Left lobe of liver (tissue), 2 donors: Measurements from ENCODE around the gene SLC22A7. TPM values are rescaled to one million over a fixed set of nuclear protein-coding genes. Genes with fewer than 3 reads are reported as not detected.

Source experiments
- ATAC-seq: fragments of 200-7000 bp; cut with Tn5 transposase; one replicate; pipeline ENCODE4 v1.9.1; 2020; ENCODE audit warnings: mild to moderate bottlenecking, moderate library complexity
- DNase-seq: peaks from one replicate; pipeline ENCODE4 v3.0.0-alpha.2; 2020; ENCODE audit warnings: low spot score
- total RNA-seq: library from RNA; stranded (reverse); gene quantifications from one replicate; pipeline ENCODE4 v1.2.1, GENCODE V29; 2021
- donor health status: DM: no; HTN: no; CAD: no; lungs with moderate emphysema.
- donor health status: DM: no; HTN: yes; CAD: no.

The SLC22A7 gene
- total RNA-seq, 1 donor from 2014 or later = 269 TPM

DNA sequence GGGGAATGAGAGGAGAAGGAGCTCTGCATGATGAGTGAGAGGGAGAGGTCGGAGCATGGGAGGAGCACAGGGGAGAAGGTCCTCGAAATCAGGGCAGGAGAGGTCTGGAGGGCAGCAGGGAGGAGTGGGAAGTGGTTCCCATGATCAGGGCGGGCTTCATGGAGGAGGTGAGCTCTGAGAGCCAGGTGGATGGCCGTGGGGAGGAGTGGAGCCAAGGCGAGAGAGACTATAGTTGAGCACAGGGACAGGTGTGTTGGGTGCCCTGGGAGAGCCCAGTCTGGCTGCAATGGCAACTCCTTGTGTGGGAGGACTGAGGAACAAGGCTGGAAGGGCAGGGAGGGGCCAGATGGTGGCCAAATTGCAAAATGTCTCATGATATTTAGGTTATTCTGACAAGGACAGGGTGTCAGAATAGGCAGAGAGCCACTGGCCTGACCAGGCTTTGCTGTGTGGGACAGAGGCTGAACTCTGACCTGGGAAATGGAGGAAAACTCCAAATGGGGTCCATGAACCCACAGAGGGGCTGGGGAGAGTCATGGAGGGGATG is 33.4 kb upstream of the SLC22A7 start:
- DNase-seq (no peak), ATAC-seq (no peak)

DNA sequence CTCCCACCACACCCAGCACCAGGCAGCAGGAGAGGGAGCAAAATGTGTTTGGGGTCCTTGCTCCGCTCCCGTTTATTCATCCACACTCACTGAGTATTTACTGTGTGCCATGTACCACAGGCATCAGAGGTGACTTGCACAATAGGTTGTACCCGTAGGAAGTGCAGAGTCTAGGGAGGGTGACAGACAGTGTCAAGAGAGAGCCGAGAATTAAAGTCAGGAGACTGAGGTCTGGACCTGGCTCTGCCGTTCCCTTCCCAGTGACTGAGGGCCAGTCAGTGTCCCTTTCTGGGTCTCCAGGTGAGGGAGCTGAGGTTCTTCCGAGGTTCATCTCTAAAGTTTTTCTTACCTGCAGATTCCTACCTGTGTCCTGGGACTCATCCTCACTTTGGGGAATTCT is 32.5 kb upstream of the SLC22A7 start:
- ATAC-seq = peak; percentile 5
- peak; percentile 67 for DNase-seq

DNA sequence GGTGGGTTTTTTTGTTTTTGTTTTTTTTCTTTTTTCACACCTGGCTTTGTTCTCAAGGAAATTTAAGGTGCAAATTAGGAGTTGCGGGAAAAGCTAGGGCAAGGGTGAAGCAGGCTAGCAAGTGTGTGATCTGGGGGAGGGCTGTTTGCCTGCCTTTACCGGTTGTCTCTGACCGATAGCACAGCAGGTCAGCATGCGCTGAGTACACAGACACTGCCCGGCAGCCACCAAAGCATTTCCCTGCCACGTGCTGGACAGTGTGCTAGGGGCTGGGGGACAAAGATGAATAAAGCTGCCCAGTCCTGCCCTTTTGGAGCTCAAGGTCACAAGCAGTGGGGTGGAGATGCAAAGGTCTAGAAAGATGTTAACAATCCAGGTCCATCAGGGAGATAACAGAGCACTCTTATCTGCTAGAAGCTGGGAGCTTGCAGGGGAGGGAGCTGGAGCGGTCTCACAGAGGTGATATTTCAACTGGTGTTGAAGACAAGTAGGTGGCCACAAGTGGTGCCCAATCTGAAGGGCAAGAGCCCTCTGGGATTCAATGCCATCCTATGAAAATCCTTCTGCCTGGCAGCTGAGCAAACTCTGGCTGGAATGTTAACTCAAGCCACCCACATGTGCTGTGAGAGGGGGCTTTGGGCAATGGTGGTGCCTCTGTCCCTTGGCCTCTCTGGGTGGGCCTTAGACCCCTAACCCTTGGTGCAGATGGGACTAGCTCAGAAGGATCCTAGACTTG is 30.3 kb upstream of the SLC22A7 start:
- DNase-seq = peak; percentile 98
- ATAC-seq = peak; percentile 42

DNA sequence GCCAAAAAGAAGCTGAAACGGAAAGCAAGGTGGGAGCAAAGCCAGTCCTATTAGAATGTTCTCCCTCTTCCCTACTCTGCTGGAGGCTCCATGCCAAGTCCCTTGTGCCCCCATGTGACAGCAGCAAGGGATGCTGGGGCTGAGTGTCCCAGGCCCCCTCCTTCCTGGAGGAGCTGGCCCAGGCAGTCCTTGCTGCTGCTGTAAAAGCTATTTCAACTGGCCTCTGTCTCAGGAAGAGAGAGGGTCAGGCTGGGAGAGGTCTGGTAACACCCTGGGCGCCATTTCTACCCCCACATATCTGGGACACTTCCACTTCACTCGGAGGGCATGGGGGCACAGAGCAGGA is 29.7 kb upstream of the SLC22A7 start:
- DNase-seq = peak; percentile 87

DNA sequence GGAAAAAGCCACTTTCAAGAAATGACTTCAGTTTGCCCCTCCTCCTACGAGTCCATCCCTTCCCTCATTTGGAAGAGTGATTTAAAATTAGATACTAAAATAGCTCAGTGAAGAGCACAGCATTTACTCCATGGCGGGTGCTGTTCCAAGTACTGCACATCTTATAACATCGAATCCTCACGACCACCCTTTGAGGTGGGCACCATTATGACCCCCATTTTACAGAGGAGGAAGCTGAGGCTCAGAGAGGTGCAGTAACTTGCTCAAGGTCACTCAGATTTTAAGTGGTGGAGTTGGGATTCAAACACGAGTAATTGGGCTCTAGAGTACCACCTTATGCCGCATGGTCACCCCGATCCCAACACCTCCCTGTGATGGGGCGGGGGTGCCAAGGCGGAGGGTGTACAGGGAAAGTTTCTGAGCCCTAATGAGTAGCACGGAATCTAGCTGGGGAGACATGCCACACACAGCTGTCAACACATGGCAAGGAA is 29.2 kb upstream of the SLC22A7 start:
- DNase-seq (no peak), ATAC-seq (peak; percentile 0)

More for the DNA sequence above, 29.7 kb upstream of the SLC22A7 start:
- ATAC-seq = peak; percentile 21

DNA sequence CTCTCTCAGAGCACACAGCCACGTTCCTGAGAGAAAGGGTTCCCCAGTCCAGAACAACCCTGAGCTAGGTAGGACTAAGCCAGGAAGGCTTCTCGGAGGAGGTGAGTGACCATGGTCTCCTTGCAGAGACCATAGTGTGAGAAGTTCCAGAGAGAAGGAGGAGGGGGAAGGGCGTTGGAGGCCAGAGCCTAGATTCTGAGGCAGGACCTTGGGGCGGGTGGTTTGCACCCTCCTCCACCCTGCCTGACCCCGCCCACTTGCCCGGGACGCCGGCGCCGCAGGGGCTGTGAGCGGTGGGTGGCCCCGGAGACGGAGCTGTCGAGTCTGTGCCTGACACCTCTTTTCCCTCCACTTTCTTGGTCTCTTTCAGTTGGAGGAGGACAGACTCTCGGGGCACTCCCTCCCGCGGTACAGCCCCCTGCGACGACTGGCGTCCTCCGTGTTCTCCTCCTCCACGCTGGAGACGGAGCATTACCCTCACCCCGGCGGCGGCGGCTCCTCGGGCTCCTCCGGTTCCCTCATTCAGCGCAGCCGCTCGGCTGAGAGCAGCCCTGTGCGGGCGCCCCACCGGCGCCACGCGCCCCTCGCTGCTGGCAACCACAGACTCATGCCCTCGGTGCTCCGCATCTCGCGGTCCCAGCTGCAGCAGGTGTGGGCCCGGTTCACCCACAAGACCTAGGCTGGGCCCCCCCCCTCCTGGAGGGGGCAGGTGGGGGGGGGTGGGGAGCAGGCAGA is 28.6 kb upstream of the SLC22A7 start:
- peak; percentile 56 for ATAC-seq

DNA sequence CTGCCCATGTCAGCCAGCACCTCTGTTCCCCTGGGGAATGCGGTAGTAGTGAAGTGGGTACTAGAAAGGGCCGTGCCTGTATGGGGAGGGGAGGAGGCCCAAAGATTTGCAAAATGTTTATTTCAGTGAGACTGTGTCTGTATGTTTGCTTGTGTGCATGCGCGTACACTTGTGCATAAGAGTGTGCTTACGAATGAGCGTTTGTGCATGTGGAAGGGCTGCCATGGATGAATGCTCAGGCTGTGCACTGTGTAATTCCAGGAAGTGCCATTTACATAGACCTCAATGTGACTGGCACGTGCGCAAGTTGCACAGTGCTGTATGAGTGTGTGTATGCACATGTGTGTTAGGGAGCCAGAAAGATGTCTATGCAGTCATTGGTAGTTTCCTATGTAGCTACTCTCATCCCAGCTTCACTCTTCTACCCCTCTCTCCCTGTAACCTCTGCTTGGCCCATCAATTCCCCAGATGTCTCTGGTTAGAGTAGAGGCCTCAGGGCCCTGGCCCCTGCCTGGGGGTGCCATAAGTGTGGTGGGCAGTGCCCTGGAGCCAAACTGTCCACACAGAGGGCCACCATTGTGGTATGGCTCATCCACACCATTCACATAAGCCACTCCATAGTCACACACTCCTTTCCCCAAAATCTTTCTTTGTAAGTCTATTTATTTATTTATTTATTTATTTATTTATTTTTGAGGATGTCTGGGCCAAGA is 26.8 kb upstream of the SLC22A7 start:
- no peak for DNase-seq
- no peak for ATAC-seq

More for the DNA sequence above, 28.6 kb upstream of the SLC22A7 start:
- DNase-seq = peak; percentile 94

DNA sequence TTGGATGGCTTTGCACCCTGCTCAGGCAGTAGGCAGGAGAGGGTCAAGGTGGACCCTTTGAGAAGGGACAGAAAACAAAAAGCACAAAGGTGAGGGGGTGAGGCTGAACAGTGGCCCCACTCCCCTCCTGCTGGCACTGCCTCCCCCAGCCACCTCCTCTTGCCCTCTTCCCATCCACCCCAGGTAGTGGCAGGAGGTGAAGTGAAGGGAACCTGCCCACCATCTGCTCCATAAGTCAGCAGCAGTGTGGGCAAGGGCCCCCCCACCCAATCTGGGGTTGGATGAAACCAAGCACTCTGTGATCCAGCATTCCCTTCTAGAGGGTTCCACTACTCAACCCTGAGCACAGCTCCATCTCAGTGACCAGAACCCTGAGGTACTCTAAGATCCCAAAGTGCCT is 26.1 kb upstream of the SLC22A7 start:
- ATAC-seq (no peak), DNase-seq (no peak)

DNA sequence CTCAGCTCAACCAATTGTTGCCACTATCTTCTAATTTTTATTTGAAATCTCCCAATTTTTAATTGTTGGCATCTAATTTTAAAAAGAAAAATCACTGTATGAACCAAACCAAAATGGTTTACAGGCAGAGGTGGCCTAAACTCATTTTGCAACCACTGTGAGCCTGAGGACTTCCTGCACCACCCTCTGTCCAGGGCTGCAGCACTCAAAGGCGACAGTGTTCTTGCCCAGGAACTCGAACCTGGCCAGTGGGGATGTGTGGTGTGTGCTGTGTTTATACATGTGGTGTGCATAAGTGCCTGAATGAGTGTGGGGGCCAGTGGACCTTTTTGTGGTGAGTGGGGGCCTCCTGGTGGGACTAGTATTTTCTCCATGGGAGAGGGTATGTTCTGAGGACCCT is 24.4 kb upstream of the SLC22A7 start:
- DNase-seq (no peak), ATAC-seq (no peak)

DNA sequence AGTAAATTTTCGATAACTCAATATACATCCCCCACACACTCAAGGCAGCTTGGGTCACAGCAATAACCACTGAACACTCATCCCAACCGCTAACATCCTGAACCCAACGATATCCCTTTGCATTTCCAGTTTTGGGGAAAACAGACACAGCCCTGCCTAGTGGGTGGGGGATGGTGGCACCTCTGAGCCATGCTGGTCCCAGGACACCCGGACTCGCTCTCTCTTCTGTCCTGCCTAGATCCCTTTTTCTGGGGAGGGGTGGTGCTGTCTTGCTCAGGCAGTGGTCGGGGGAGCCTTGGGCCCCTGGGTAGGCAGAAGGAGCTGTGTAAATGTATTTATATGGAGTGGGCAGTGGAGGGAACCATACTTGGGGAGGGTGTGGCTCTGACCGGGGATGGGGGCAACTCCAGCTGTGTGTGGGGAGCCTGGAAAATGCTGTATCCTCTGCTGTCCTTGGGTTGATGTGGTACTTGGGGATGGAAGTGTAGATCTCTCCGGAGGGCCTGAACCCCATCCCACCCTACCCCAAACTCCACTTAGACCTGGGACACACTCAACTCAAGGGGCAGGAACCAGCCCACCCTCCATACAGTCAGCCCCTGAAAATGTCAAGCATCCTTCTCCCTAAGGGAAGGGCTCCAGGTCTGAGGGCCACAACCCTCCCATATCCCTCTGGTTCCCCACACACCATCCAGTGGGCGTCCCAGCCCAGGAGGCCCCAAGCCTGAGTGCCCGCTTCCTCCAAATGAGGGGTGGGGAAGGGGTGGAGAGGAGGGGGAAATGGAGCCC is 23.7 kb upstream of the SLC22A7 start:
- DNase-seq = no peak
- no peak for ATAC-seq

DNA sequence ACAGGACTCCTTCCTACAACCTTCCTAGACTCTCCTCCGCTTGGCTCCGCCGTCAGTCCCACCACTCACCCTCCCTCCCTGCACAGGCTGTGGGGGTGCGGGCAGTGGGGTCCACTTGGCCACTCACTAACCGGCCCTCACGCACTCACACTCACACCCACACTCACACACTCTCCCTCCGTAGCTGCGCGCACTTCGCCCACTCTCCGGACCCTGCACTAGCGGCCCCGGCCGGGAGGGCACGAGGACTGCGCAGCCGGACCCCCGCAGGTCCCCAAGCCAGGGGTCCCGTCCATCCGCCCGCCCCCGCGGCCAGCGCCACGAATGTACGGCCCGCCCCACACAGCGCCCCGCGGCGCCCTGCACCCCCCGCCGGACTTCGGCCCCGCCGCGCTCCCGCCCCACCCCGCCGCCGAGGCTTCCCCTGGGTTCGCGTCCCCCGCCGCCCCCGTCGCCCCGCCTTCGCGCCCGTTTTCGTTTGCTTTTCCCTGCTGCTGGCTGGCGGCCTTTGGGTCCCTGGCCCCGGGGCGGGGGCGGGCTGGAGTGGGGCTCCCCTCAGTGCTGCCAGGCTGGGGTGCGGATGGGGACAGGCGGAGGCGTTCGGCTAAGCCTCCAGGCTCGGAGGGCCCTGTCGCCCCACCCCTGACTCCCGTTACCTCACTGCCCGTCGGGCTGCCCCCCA is 23.0 kb upstream of the SLC22A7 start:
- ATAC-seq = peak; percentile 58
- peak; percentile 95 for DNase-seq

DNA sequence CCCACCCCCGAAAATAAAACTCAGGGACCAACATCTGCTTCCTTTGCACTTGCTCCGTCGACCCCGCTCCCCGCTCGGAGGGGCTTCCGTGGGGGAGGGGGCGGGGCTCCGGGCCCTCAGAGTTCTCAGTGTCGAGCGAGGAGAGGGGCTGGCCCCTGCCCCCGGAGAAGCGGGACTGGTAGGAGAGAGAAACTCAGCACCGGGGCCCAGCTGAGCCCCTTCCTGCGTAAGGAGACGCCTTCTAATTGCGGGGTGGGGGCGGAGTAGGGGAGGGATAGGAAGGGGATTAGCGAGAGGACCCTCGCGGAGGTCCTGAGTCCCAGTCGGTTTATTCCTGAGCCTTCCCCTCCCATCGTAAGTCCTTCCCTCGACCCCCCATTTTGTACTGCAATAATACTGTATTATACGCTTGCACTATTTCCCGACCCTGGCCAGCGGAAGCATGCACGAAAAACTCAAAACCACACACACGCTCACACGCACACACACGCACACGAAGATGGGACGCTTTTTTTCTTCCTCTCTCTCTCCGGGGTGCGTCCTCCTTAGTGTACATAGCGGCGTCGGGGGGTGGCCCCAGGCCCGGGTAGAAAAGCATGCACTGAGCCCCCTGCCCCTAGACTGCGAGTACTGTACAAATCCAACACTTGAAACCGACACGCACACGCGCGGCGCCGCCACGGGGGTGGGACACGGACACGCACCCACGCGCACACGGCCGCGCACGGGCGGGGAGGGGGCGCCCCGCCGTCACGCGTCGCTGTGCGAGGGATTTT is 22.1 kb upstream of the SLC22A7 start:
- DNase-seq = no peak

DNA sequence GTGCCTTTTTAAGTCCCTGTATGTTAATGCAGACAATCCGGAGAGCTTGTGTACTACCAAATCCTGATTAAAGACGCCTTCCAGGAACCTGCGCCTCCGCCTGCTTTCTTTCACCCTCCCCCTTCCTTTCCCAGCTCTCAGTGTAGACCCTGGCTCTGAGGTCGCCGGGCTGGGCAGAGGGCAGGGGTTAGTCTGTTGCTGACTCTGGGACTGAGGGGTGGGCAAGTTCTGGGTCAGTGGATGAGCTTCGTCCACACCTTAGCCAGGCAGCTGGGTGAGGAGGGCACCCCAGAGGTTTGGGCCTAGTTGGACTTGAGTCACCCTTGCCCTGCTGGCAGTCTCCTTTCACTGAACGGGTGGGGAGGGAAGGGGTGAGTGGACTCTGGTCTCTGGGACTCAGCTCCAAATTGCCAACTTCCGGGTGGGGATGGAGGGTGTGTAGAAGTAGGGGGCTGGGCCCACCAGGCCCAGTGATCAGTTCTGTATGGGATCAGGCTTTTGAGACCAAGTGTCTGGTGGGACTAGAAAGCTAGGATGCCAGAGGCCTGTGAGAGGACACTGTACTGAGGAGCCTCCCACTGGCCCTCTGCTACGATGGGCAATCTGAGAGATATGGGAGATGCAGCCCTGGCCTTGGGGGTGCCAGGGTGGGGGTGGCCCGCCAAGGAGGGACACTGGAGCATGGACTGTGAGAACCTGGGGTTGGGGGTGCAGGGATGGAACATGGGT is 21.3 kb upstream of the SLC22A7 start:
- peak; percentile 51 for ATAC-seq
- peak; percentile 86 for DNase-seq

More for the DNA sequence above, 22.1 kb upstream of the SLC22A7 start:
- no peak for ATAC-seq

DNA sequence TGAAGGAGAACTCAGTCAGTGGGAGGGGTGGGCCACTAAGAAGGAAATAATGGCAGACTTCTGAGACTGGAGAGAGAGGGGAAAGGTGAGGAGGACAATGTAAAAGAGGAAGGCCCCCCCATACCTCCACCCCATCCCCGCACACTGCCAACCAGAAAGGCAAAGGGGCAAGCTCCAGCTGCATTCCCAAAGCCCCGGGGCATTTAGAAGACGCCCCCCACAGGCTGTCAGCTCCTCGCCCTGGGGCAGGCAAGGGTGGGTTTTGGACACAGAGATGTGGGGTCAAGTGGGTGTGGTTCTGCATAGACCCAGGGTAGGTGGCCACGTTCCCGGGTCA is 20.8 kb upstream of the SLC22A7 start:
- DNase-seq (no peak), ATAC-seq (no peak)

DNA sequence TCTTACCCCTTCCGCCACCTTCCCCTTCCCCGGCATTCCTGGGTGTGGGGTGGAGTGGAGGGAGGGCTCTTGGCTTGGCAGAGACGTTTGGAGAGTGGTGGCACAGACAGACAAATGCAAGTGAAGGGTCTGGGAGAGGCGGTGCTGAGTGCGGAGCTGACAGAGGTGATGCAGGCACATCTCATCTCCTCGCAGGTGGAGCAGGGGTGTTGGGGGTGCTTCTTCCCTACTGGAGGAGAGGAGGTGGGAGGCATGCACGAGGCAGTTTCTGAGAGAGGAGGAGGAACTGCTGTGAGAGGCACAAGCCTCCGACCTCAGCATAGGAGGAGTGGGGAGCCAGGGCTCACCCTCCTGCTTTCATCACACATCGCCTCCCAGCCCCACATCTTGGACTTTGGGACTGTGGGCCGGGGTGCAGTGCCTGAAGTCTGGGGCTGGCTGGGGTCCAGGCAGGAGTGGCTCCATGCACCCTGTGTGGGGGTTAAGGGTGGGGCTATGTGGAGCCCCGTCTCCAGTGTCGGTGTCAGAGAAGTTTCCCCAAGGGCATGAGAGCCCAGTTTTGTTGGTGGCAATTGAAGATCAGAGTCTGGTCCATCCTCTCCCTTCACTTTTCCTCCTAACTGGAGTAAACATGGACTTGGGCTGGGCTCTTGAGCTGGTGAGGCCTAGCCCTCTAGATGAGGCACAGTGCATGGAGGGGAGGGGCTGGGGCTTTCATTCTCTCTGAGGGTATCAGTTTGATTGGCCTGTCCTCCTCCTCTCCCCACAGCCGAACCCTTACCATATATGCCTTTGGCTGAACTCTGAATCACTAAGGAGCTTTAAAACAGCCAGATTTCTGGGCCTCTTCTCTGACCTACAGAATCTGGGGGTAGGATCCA is 20.2 kb upstream of the SLC22A7 start:
- peak; percentile 84 for DNase-seq
- peak; percentile 20 for ATAC-seq

DNA sequence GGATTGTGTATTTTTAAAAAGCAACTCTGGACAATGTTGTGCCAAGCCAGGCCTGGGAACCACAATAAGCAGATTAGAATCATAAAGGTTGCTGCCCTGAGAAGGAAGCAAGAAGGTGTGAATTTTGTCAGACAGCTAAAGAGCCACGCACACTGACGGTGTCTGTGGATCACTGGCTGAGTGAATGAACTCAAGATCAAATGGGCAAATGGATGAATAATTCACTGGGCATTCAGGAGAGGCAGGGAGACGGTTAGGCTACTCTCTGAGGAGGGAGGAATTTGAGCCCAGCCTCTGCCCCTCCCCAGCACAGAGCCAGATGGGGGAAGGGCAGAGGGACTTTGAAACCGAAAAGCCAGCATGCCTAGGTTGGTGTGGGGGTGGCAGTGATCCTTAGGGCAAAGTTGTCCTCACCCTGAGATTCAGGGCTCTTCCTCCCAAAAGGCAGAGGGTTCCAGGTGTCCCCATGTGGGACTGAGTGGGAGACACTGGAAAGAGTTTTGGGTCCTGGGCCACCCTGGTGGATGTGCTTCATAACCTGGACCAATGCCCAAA is 19.5 kb upstream of the SLC22A7 start:
- peak; percentile 52 for ATAC-seq
- DNase-seq = peak; percentile 85

DNA sequence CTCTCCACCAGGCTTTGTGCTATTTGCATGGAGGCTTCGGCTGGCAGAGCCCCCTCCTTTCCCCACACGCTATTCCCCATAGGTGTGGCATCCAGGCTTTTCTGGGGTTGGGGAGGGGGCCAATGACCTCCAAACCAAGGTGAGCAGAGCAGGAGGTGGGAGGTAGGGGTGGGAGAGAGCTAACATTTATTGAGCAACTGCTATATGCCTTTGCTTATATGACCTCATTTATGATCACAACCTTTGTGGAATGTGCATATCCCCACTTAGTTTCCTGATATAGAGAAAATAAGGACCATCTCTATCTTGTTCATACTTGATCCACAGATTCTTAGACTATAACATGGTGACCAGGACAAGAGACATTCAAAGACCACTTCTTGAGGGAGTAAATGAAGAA is 17.8 kb upstream of the SLC22A7 start:
- ATAC-seq (no peak), DNase-seq (no peak)
